Progenitor cell of endocrine pancreas (in vitro differentiated cells): ENCODE results near the gene SAMM50. TPM values are rescaled to one million over a fixed set of nuclear protein-coding genes. Genes with fewer than 3 reads are reported as not detected.

Source experiments
- DNase-seq: peaks from one replicate; pipeline ENCODE4 v3.0.0; 2021; ENCODE audit warnings: low spot score; ENCODE audit not compliant: unreplicated experiment
- H3K27ac Mint-ChIP-seq: 2 replicates; pipeline ENCODE4 v1.8.0; 2021; ENCODE audit warnings: mild to moderate bottlenecking, moderate library complexity, mixed read lengths
- H3K27me3 Mint-ChIP-seq: 2 replicates; pipeline ENCODE4 v1.8.0; 2021; ENCODE audit warnings: mixed read lengths
- H3K36me3 Mint-ChIP-seq: 2 replicates; pipeline ENCODE4 v1.8.0; 2022; ENCODE audit warnings: mixed read lengths; ENCODE audit not compliant: insufficient read depth
- H3K4me1 Mint-ChIP-seq: 2 replicates; pipeline ENCODE4 v1.8.0; 2021; ENCODE audit warnings: low read depth, mixed read lengths
- H3K4me3 Mint-ChIP-seq: 2 replicates; pipeline ENCODE4 v1.8.0; 2021; ENCODE audit warnings: low read depth, mild to moderate bottlenecking, moderate library complexity, mixed read lengths
- H3K9me3 Mint-ChIP-seq: 2 replicates; pipeline ENCODE4 v1.8.0; 2021; ENCODE audit warnings: low read depth, mixed read lengths
- CTCF ChIP-seq: fragments of 200-600 bp; sonication (generic); IDR thresholded peaks from one replicate; pipeline ENCODE4 v1.5.0; 2021; ENCODE audit warnings: antibody characterized with exemption, mild to moderate bottlenecking; ENCODE audit not compliant: unreplicated experiment
- total RNA-seq: library from RNA; stranded (reverse); gene quantifications from 2 replicates; pipeline ENCODE4 v1.2.1, GENCODE V29; 2021

The SAMM50 gene
- total RNA-seq, 1 donor from 2014 or later = 50.9 TPM

GRCh38 chr22:44033694-44034093 lies 78.5 kb downstream of the SAMM50 start:
- TF ChIP-seq CTCF = no peak
- peak overlapping the region; percentile 49 for H3K27ac Mint-ChIP-seq
- no peaks in the 10 kb centered on the region for H3K9me3 Mint-ChIP-seq
- no peaks in the 10 kb centered on the region for H3K27me3 Mint-ChIP-seq
- H3K4me3 Mint-ChIP-seq = no peak overlapping the region
- peaks cover 8% of the 10 kb centered on the region for H3K4me1 Mint-ChIP-seq
- DNase-seq = no peak
- no peaks in the 10 kb centered on the region for H3K36me3 Mint-ChIP-seq

GRCh38 chr22:44037519-44038375 lies 82.5 kb downstream of the SAMM50 start:
- Mint-ChIP-seq H3K4me1 (peaks cover 7% of the 10 kb centered on the region), H3K27ac (no peak overlapping the region), H3K9me3 (peaks cover 3% of the 10 kb centered on the region), H3K27me3 (peaks cover 2% of the 10 kb centered on the region), H3K4me3 (no peak overlapping the region), H3K36me3 (peaks cover 2% of the 10 kb centered on the region)
- TF ChIP-seq CTCF = no peak
- no peak for DNase-seq

- no peak for TF ChIP-seq CTCF
- Mint-ChIP-seq H3K27ac (no peak overlapping the region), H3K27me3 (peaks cover 2% of the 10 kb centered on the region), H3K4me1 (peaks cover 2% of the 10 kb centered on the region), H3K36me3 (peaks cover 2% of the 10 kb centered on the region), H3K4me3 (no peak overlapping the region), H3K9me3 (peaks cover 3% of the 10 kb centered on the region)
- no peak for DNase-seq
These were observed 84.4 kb downstream of the SAMM50 start for GRCh38 chr22:44039566-44040171.

GRCh38 chr22:44042249-44043218 lies 87.3 kb downstream of the SAMM50 start:
- H3K9me3 Mint-ChIP-seq = peaks cover 3% of the 10 kb centered on the region
- no peak overlapping the region for H3K27ac Mint-ChIP-seq
- H3K4me1 Mint-ChIP-seq = peaks cover 2% of the 10 kb centered on the region
- peaks cover 10% of the 10 kb centered on the region for H3K27me3 Mint-ChIP-seq
- H3K4me3 Mint-ChIP-seq = no peak overlapping the region
- peaks cover 2% of the 10 kb centered on the region for H3K36me3 Mint-ChIP-seq
- DNase-seq = no peak
- no peak for TF ChIP-seq CTCF

GRCh38 chr22:44045145-44045544 lies 89.9 kb downstream of the SAMM50 start:
- Mint-ChIP-seq H3K36me3 (peaks cover 2% of the 10 kb centered on the region), H3K27ac (no peak overlapping the region), H3K9me3 (peaks cover 2% of the 10 kb centered on the region), H3K27me3 (peaks cover 17% of the 10 kb centered on the region), H3K4me1 (peaks cover 8% of the 10 kb centered on the region), H3K4me3 (no peak overlapping the region)
- no peak for DNase-seq
- no peak for TF ChIP-seq CTCF
